AG09309 (cell line): ENCODE results near the gene BBX.

Experiments
- DNase-seq: peaks from one replicate; pipeline ENCODE4 v3.0.0-alpha.2; 2010; ENCODE audit warnings: low read depth
- H3K4me3 ChIP-seq: 2 replicates; pipeline ENCODE4 v1.5.1; 2011; ENCODE audit warnings: mild to moderate bottlenecking, low read depth, low read length, moderate library complexity; ENCODE audit not compliant: control insufficient read depth
- CTCF ChIP-seq: IDR thresholded peaks from 2 replicates; pipeline ENCODE4 v1.5.1; 2011; ENCODE audit warnings: mild to moderate bottlenecking, low read depth, low read length, inconsistent platforms; ENCODE audit not compliant: insufficient read depth, control insufficient read depth; ENCODE audit errors: missing control alignments

Gene BBX

GRCh38 chr3:107521469-107522059 is 1.2 kb upstream of the BBX start:
- DNase-seq: no peak
- H3K4me3 ChIP-seq: no peak overlapping the region
- TF ChIP-seq CTCF: no peak

- no peak for DNase-seq
- peak overlapping the region; percentile 85 for H3K4me3 ChIP-seq
- TF ChIP-seq CTCF: no peak
Measured at GRCh38 chr3:107523289-107523538, 452 bp downstream of the BBX start.

GRCh38 chr3:107523539-107524325 is 970 bp downstream of the BBX start:
- DNase-seq: no peak
- TF ChIP-seq CTCF: no peak

GRCh38 chr3:107524326-107524840 is 1.6 kb downstream of the BBX start:
- DNase-seq: no peak
- no peak for TF ChIP-seq CTCF

More at GRCh38 chr3:107523539-107524325, 970 bp downstream of the BBX start:
- peak overlapping the region; percentile 85 for H3K4me3 ChIP-seq

GRCh38 chr3:107524841-107525643 is 2.3 kb downstream of the BBX start:
- TF ChIP-seq CTCF: no peak
- no peak for DNase-seq
- peak overlapping the region; percentile 85 for H3K4me3 ChIP-seq

More at GRCh38 chr3:107524326-107524840, 1.6 kb downstream of the BBX start:
- H3K4me3 ChIP-seq: peak overlapping the region; percentile 85

GRCh38 chr3:107525644-107526305 is 3.0 kb downstream of the BBX start:
- peak overlapping the region; percentile 85 for H3K4me3 ChIP-seq
- TF ChIP-seq CTCF: no peak
- DNase-seq: no peak
